Liver (tissue), 9 donors: ENCODE data around the gene KRT33B. TPM values are rescaled to one million over a fixed set of nuclear protein-coding genes. Genes with fewer than 3 reads are reported as not detected.

Experiments used
- DNase-seq: peaks from one replicate; pipeline ENCODE4 v3.0.0-alpha.2; 2017; ENCODE audit warnings: low spot score
- H3K27ac ChIP-seq, 2 donors: one replicate each; pipeline ENCODE4 v1.7.0; 2013; ENCODE audit warnings: inconsistent platforms in 2 of 2, low read length in 2 of 2, control low read depth in 1 of 2, low read depth in 1 of 2, mild to moderate bottlenecking in 1 of 2
- H3K27me3 ChIP-seq, 4 donors: one replicate each; pipeline versions ENCODE4 v1.6.1 to v1.7.0; 2013; ENCODE audit warnings: low read length in 3 of 4, inconsistent platforms in 1 of 4, mild to moderate bottlenecking in 1 of 4, moderate library complexity in 1 of 4; ENCODE audit not compliant: control insufficient read depth in 4 of 4, insufficient read depth in 4 of 4
- H3K36me3 ChIP-seq, 4 donors: one replicate each; pipeline versions ENCODE4 v1.6.1 to v1.7.0; 2013; ENCODE audit warnings: low read length in 3 of 4, mild to moderate bottlenecking in 3 of 4, low read depth in 1 of 4, moderate library complexity in 1 of 4; ENCODE audit not compliant: control insufficient read depth in 4 of 4, insufficient read depth in 3 of 4
- H3K4me1 ChIP-seq, 4 donors: one replicate each; pipeline versions ENCODE4 v1.6.1 to v1.7.0; 2013; ENCODE audit warnings: low read length in 3 of 4, mild to moderate bottlenecking in 3 of 4, moderate library complexity in 1 of 4; ENCODE audit not compliant: control insufficient read depth in 4 of 4, insufficient read depth in 4 of 4
- H3K4me3 ChIP-seq, 3 donors: one replicate each; pipeline versions ENCODE4 v1.6.1 to v1.7.0; 2013; ENCODE audit warnings: low read length in 3 of 3, control low read depth in 1 of 3, low read depth in 1 of 3, mild to moderate bottlenecking in 1 of 3
- H3K9ac ChIP-seq, 2 donors: one replicate each; pipeline ENCODE4 v1.7.0; 2013; ENCODE audit warnings: low read length in 2 of 2, mild to moderate bottlenecking in 2 of 2, moderate library complexity in 2 of 2, control low read depth in 1 of 2, low read depth in 1 of 2
- H3K9me3 ChIP-seq, 4 donors: one replicate each; pipeline versions ENCODE4 v1.6.1 to v1.7.0; 2013; ENCODE audit warnings: low read length in 3 of 4; ENCODE audit not compliant: control insufficient read depth in 4 of 4
- FOXA1 ChIP-seq: IDR thresholded peaks from 2 replicates; pipeline ENCODE4 v1.6.1; 2016; ENCODE audit warnings: antibody characterized with exemption
- FOXA2 ChIP-seq: IDR thresholded peaks from 2 replicates; pipeline ENCODE4 v1.6.1; 2016; ENCODE audit warnings: antibody characterized with exemption
- GABPA ChIP-seq, 2 donors: IDR thresholded peaks in 1 of 2; conservative IDR thresholded peaks in 1 of 2; 2 replicates each; pipeline ENCODE4 v1.6.1; 2016; ENCODE audit warnings: antibody characterized with exemption in 2 of 2, mild to moderate bottlenecking in 1 of 2, moderate library complexity in 1 of 2
- HNF4G ChIP-seq: IDR thresholded peaks from 2 replicates; pipeline ENCODE4 v1.6.1; 2016; ENCODE audit warnings: antibody characterized with exemption
- JUND ChIP-seq, 2 donors: IDR thresholded peaks; 2 replicates each; pipeline ENCODE4 v1.6.1; 2016; ENCODE audit warnings: antibody characterized with exemption in 2 of 2
- MAX ChIP-seq: IDR thresholded peaks from 2 replicates; pipeline ENCODE4 v1.6.1; 2016; ENCODE audit warnings: antibody characterized with exemption
- NR2F2 ChIP-seq: IDR thresholded peaks from 2 replicates; pipeline ENCODE4 v1.6.1; 2016; ENCODE audit warnings: antibody characterized with exemption
- RAD21 ChIP-seq, 2 donors: IDR thresholded peaks; 2 replicates each; pipeline ENCODE4 v1.6.1; 2016; ENCODE audit warnings: antibody characterized with exemption in 2 of 2, mild to moderate bottlenecking in 2 of 2
- SP1 ChIP-seq: IDR thresholded peaks from 2 replicates; pipeline ENCODE4 v1.6.1; 2018; ENCODE audit warnings: antibody characterized with exemption, mild to moderate bottlenecking
- TAF1 ChIP-seq: conservative IDR thresholded peaks from 2 replicates; pipeline ENCODE4 v1.6.1; 2016; ENCODE audit warnings: antibody characterized with exemption, mild to moderate bottlenecking
- YY1 ChIP-seq: IDR thresholded peaks from 2 replicates; pipeline ENCODE4 v1.6.1; 2016; ENCODE audit warnings: antibody characterized with exemption, mild to moderate bottlenecking
- ZBTB33 ChIP-seq: IDR thresholded peaks from 2 replicates; pipeline ENCODE4 v1.6.1; 2016; ENCODE audit warnings: antibody characterized with exemption
- WGBS: extraction: QIAGEN DNeasy Blood & Tissue Kit; methylation state at CpG from one replicate; pipeline ENCODE4 v1.1.7; 2013; 5-methylcytosine and 5-hydroxymethylcytosine counted together
- polyA plus RNA-seq, 2 donors: library from polyadenylated mRNA; stranded (reverse) in 1 of 2; unstranded in 1 of 2; fragments of 200-250 nt in 1 of 2; fragments of >200 nt in 1 of 2; fragmentation: Nextera tagmentation in 1 of 2; extraction: Ambion mirVana in 1 of 2; gene quantifications; one replicate each; pipeline versions ENCODE4 v1.2.1 to v1.2.3, GENCODE V29; 2013 to 2015
- total RNA-seq, 2 donors: library from RNA; depleted of rRNA; stranded (reverse); fragments of >200 nt; gene quantifications; one replicate each; pipeline ENCODE4 v1.2.3, GENCODE V29; 2014
- TF ChIP-seq, protein P1 (sequence below): IDR thresholded peaks from 2 replicates; pipeline ENCODE4 v1.6.1; 2016; ENCODE audit warnings: antibody characterized with exemption, mild to moderate bottlenecking
- TF ChIP-seq, protein P2 (sequence below): IDR thresholded peaks from 2 replicates; pipeline ENCODE4 v1.6.1; 2016; ENCODE audit warnings: antibody characterized with exemption
- donor health status: healthy.
- donor health status: healthy.
- donor health status: healthy.
- donor health status: healthy.
- donor health status: healthy.

KRT33B gene
- total and polyA plus RNA-seq, 4 donors: not detected

GRCh38 chr17:41324180-41325075 is 45.2 kb downstream of the KRT33B start:
- H3K27me3 ChIP-seq: no peaks in the 10 kb centered on the region
- no peak overlapping the region for H3K9ac ChIP-seq
- TF ChIP-seq HNF4G (no peak), JUND (IDR thresholded peaks at IDR 0.05) (no peak), TAF1 (no peak), YY1 (no peak), GABPA (IDR thresholded peaks at IDR 0.05 in 1 of 2, conservative IDR thresholded peaks at IDR 0.05 in 1 of 2) (no peak), FOXA1 (no peak), FOXA2 (no peak), MAX (no peak), RAD21 (IDR thresholded peaks at IDR 0.05) (no peak), ZBTB33 (no peak), SP1 (no peak), NR2F2 (no peak)
- TF ChIP-seq, protein P1, sequence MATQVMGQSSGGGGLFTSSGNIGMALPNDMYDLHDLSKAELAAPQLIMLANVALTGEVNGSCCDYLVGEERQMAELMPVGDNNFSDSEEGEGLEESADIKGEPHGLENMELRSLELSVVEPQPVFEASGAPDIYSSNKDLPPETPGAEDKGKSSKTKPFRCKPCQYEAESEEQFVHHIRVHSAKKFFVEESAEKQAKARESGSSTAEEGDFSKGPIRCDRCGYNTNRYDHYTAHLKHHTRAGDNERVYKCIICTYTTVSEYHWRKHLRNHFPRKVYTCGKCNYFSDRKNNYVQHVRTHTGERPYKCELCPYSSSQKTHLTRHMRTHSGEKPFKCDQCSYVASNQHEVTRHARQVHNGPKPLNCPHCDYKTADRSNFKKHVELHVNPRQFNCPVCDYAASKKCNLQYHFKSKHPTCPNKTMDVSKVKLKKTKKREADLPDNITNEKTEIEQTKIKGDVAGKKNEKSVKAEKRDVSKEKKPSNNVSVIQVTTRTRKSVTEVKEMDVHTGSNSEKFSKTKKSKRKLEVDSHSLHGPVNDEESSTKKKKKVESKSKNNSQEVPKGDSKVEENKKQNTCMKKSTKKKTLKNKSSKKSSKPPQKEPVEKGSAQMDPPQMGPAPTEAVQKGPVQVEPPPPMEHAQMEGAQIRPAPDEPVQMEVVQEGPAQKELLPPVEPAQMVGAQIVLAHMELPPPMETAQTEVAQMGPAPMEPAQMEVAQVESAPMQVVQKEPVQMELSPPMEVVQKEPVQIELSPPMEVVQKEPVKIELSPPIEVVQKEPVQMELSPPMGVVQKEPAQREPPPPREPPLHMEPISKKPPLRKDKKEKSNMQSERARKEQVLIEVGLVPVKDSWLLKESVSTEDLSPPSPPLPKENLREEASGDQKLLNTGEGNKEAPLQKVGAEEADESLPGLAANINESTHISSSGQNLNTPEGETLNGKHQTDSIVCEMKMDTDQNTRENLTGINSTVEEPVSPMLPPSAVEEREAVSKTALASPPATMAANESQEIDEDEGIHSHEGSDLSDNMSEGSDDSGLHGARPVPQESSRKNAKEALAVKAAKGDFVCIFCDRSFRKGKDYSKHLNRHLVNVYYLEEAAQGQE: no peak
- TF ChIP-seq, protein P2, sequence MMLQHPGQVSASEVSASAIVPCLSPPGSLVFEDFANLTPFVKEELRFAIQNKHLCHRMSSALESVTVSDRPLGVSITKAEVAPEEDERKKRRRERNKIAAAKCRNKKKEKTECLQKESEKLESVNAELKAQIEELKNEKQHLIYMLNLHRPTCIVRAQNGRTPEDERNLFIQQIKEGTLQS: no peak
- no peak overlapping the region for H3K27ac ChIP-seq
- no peaks in the 10 kb centered on the region for H3K36me3 ChIP-seq
- peaks cover 0 to 5% (median 0%) of the 10 kb centered on the region in 4 donors for H3K9me3 ChIP-seq
- 63% methylated on average over 16 of the region's 16 CpGs for WGBS
- no peaks in the 10 kb centered on the region for H3K4me1 ChIP-seq
- H3K4me3 ChIP-seq: no peak overlapping the region
- DNase-seq: no peak

GRCh38 chr17:41322903-41323895 is 46.4 kb downstream of the KRT33B start:
- no peaks in the 10 kb centered on the region for H3K4me1 ChIP-seq
- TF ChIP-seq TAF1 (no peak), RAD21 (IDR thresholded peaks at IDR 0.05) (no peak)
- TF ChIP-seq, protein P1: no peak
- peaks cover 0 to 5% (median under 1%) of the 10 kb centered on the region in 4 donors for H3K9me3 ChIP-seq
- H3K4me3 ChIP-seq: no peak overlapping the region
- H3K36me3 ChIP-seq: no peaks in the 10 kb centered on the region
- no peak overlapping the region for H3K9ac ChIP-seq
- H3K27ac ChIP-seq: no peak overlapping the region
- no peaks in the 10 kb centered on the region for H3K27me3 ChIP-seq
- 90% methylated on average over 11 of the region's 11 CpGs for WGBS
- DNase-seq: no peak
